ENCODE results near the gene GRIN2A.

GRIN2A gene

DNA sequence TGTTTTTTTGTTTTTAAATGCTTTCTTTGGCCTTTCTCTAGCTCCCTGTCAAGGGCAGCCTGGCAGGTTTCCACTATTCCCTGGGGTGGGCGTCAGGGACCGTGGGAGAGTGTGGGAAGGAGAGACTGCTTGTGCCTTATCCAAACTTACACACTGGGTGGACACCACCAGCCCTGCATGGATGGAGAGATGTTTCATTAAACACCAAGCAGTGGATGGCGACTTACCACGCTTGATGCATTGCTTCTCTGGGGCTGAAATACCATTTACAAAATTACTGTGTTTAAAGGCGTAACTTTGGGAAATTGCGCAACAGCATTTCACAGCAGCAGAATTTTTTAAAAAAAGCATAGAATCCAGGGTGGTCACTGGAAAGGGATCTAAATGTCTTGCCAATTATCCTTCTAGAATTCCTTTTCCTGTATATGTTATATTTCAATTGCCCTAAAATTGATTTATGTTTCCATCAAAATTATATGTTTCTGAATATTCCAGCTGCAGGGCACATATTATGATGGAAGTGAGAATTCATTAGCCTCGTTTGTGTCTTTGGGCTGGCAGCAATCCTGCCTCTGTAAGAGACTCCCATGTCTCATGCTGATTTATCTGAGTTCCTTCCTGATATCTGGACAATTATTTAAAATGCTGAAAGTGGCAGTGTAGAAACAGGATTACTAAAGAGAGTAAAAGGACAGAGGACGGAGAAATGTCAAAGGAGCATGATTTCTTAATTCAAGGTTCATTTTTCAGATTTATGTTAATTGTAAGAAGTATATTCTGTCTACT is 247.3 kb downstream of the GRIN2A start:
- Histone ChIP-seq H2BK120ac (ENCODE audit: low read depth, low read length) (no peak overlapping the region), H3K14ac (ENCODE audit: low read length in 2 of 2) (no peak overlapping the region), H2AK5ac (ENCODE audit: low read length, severe bottlenecking) (no peak overlapping the region), H3K23ac (ENCODE audit: low read length in 2 of 2) (no peak overlapping the region), H3K27me3 (ENCODE audit: control insufficient read depth in 1 of 2, insufficient read depth in 1 of 2, low read length in 2 of 2) (no peaks in the 10 kb centered on the region), H3K18ac (ENCODE audit: low read depth in 1 of 2, low read length in 2 of 2) (no peak overlapping the region), H2AFZ (ENCODE audit: low read depth, low read length) (no peak overlapping the region), H2BK5ac (ENCODE audit: low read depth, low read length, poor library complexity, severe bottlenecking) (no peak overlapping the region), H2BK12ac (ENCODE audit: low read length in 2 of 2) (no peak overlapping the region), H2BK15ac (ENCODE audit: low read depth, poor library complexity, severe bottlenecking) (no peak overlapping the region), H3K9ac (ENCODE audit: low read length) (no peak overlapping the region), H3K9me3 (ENCODE audit: control insufficient read depth, low read length) (no peaks in the 10 kb centered on the region), H3K4ac (ENCODE audit: low read depth in 1 of 2, low read length in 2 of 2) (no peak overlapping the region), H3K27ac (ENCODE audit: low read length, poor library complexity, severe bottlenecking) (no peak overlapping the region), H3K79me1 (replicated peaks; ENCODE audit: low read length, poor library complexity, severe bottlenecking) (no peaks in the 10 kb centered on the region), H4K91ac (ENCODE audit: low read length) (no peak overlapping the region), H3K4me2 (ENCODE audit: low read length, poor library complexity, severe bottlenecking) (no peak overlapping the region), H3K36me3 (ENCODE audit: control insufficient read depth in 1 of 2, insufficient read depth in 2 of 2, low read depth in 1 of 2, low read length in 2 of 2) (peaks cover 0 to 9% of the 10 kb centered on the region in 2 experiments), H4K8ac (ENCODE audit: low read length) (no peak overlapping the region), H3K4me1 (ENCODE audit: control insufficient read depth, insufficient read depth, low read depth, low read length) (no peaks in the 10 kb centered on the region), H3K4me3 (ENCODE audit: insufficient read depth in 1 of 2, low read depth in 1 of 2, low read length in 2 of 2) (no peak overlapping the region)
- WGBS = 82% methylated on average over 7 of the region's 8 CpGs
- no peak for DNase-seq

GRCh38 chr16:9932919-9933653 is 249.1 kb downstream of the GRIN2A start:
- H2BK15ac ChIP-seq (ENCODE audit: low read depth, poor library complexity, severe bottlenecking) = no peak overlapping the region
- H3K9me3 ChIP-seq (ENCODE audit: control insufficient read depth, low read length) = no peaks in the 10 kb centered on the region
- H2AK5ac ChIP-seq (ENCODE audit: low read length, severe bottlenecking) = no peak overlapping the region
- no peak overlapping the region for H3K4me3 ChIP-seq (ENCODE audit: insufficient read depth in 1 of 2, low read depth in 1 of 2, low read length in 2 of 2)
- H2BK5ac ChIP-seq (ENCODE audit: low read depth, low read length, poor library complexity, severe bottlenecking) = no peak overlapping the region
- no peak overlapping the region for H3K23ac ChIP-seq (ENCODE audit: low read length in 2 of 2)
- H3K4me2 ChIP-seq (ENCODE audit: low read length, poor library complexity, severe bottlenecking) = no peak overlapping the region
- H3K4me1 ChIP-seq (ENCODE audit: control insufficient read depth, insufficient read depth, low read depth, low read length) = no peaks in the 10 kb centered on the region
- H2AFZ ChIP-seq (ENCODE audit: low read depth, low read length) = no peak overlapping the region
- H3K14ac ChIP-seq (ENCODE audit: low read length in 2 of 2) = no peak overlapping the region
- no peak overlapping the region for H2BK120ac ChIP-seq (ENCODE audit: low read depth, low read length)
- no peak overlapping the region for H3K18ac ChIP-seq (ENCODE audit: low read depth in 1 of 2, low read length in 2 of 2)
- no peak overlapping the region for H4K8ac ChIP-seq (ENCODE audit: low read length)
- no peak overlapping the region for H3K9ac ChIP-seq (ENCODE audit: low read length)
- H3K4ac ChIP-seq (ENCODE audit: low read depth in 1 of 2, low read length in 2 of 2) = no peak overlapping the region
- peaks cover 0 to 7% of the 10 kb centered on the region in 2 experiments for H3K36me3 ChIP-seq (ENCODE audit: control insufficient read depth in 1 of 2, insufficient read depth in 2 of 2, low read depth in 1 of 2, low read length in 2 of 2)
- DNase-seq = no peak
- H3K79me1 ChIP-seq (replicated peaks; ENCODE audit: low read length, poor library complexity, severe bottlenecking) = no peaks in the 10 kb centered on the region
- H2BK12ac ChIP-seq (ENCODE audit: low read length in 2 of 2) = no peak overlapping the region
- no peak overlapping the region for H3K27ac ChIP-seq (ENCODE audit: low read length, poor library complexity, severe bottlenecking)
- WGBS = 65% methylated on average over 5 of the region's 5 CpGs
- H3K27me3 ChIP-seq (ENCODE audit: control insufficient read depth in 1 of 2, insufficient read depth in 1 of 2, low read length in 2 of 2) = no peaks in the 10 kb centered on the region
- H4K91ac ChIP-seq (ENCODE audit: low read length) = no peak overlapping the region

GRCh38 chr16:9932000-9932399 is 250.2 kb downstream of the GRIN2A start:
- no peak overlapping the region for H3K18ac ChIP-seq (ENCODE audit: low read depth in 1 of 2, low read length in 2 of 2)
- no peak overlapping the region for H3K4ac ChIP-seq (ENCODE audit: low read depth in 1 of 2, low read length in 2 of 2)
- no peak overlapping the region for H3K4me2 ChIP-seq (ENCODE audit: low read length, poor library complexity, severe bottlenecking)
- H3K4me1 ChIP-seq (ENCODE audit: control insufficient read depth, insufficient read depth, low read depth, low read length) = no peaks in the 10 kb centered on the region
- no peak overlapping the region for H4K91ac ChIP-seq (ENCODE audit: low read length)
- H2BK5ac ChIP-seq (ENCODE audit: low read depth, low read length, poor library complexity, severe bottlenecking) = no peak overlapping the region
- H3K79me1 ChIP-seq (replicated peaks; ENCODE audit: low read length, poor library complexity, severe bottlenecking) = no peaks in the 10 kb centered on the region
- H2BK120ac ChIP-seq (ENCODE audit: low read depth, low read length) = no peak overlapping the region
- H2BK15ac ChIP-seq (ENCODE audit: low read depth, poor library complexity, severe bottlenecking) = no peak overlapping the region
- no peaks in the 10 kb centered on the region for H3K27me3 ChIP-seq (ENCODE audit: control insufficient read depth in 1 of 2, insufficient read depth in 1 of 2, low read length in 2 of 2)
- no peak overlapping the region for H3K4me3 ChIP-seq (ENCODE audit: insufficient read depth in 1 of 2, low read depth in 1 of 2, low read length in 2 of 2)
- no peak overlapping the region for H3K9ac ChIP-seq (ENCODE audit: low read length)
- 80% methylated on average over 1 of the region's 1 CpG for WGBS
- H3K14ac ChIP-seq (ENCODE audit: low read length in 2 of 2) = no peak overlapping the region
- H3K27ac ChIP-seq (ENCODE audit: low read length, poor library complexity, severe bottlenecking) = no peak overlapping the region
- H4K8ac ChIP-seq (ENCODE audit: low read length) = no peak overlapping the region
- no peak overlapping the region for H3K23ac ChIP-seq (ENCODE audit: low read length in 2 of 2)
- DNase-seq = no peak
- H2BK12ac ChIP-seq (ENCODE audit: low read length in 2 of 2) = no peak overlapping the region
- H3K9me3 ChIP-seq (ENCODE audit: control insufficient read depth, low read length) = no peaks in the 10 kb centered on the region
- H2AK5ac ChIP-seq (ENCODE audit: low read length, severe bottlenecking) = no peak overlapping the region
- no peak overlapping the region for H2AFZ ChIP-seq (ENCODE audit: low read depth, low read length)
- H3K36me3 ChIP-seq (ENCODE audit: control insufficient read depth in 1 of 2, insufficient read depth in 2 of 2, low read depth in 1 of 2, low read length in 2 of 2) = no peaks in the 10 kb centered on the region

DNA sequence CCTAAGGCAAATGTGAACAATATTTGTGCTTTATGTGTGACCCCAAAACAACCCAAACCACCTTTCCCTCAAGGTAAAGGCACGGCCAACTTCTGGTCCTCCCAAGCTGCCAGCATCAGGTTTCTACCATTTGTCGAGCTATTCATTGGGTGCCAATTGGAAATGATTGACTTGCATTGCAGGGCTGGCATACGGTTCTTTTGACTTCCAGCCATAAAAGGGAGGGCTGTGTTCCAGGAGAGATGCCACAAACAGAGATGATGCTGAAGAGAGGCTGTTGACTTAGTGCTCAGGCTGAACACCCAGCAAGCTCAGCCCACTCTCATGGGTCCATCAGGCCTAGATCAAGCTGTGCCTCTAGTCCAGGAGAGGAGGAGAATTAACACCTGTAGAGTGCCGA is 252.4 kb downstream of the GRIN2A start:
- Histone ChIP-seq H3K4me1 (ENCODE audit: control insufficient read depth, insufficient read depth, low read depth, low read length) (no peaks in the 10 kb centered on the region), H2BK15ac (ENCODE audit: low read depth, poor library complexity, severe bottlenecking) (no peak overlapping the region), H3K36me3 (ENCODE audit: control insufficient read depth in 1 of 2, insufficient read depth in 2 of 2, low read depth in 1 of 2, low read length in 2 of 2) (no peaks in the 10 kb centered on the region), H3K9ac (ENCODE audit: low read length) (no peak overlapping the region), H3K27ac (ENCODE audit: low read length, poor library complexity, severe bottlenecking) (no peak overlapping the region), H3K23ac (ENCODE audit: low read length in 2 of 2) (no peak overlapping the region), H3K14ac (ENCODE audit: low read length in 2 of 2) (no peak overlapping the region), H2BK5ac (ENCODE audit: low read depth, low read length, poor library complexity, severe bottlenecking) (no peak overlapping the region), H4K91ac (ENCODE audit: low read length) (no peak overlapping the region), H3K18ac (ENCODE audit: low read depth in 1 of 2, low read length in 2 of 2) (no peak overlapping the region), H4K8ac (ENCODE audit: low read length) (no peak overlapping the region), H2AK5ac (ENCODE audit: low read length, severe bottlenecking) (no peak overlapping the region), H3K27me3 (ENCODE audit: control insufficient read depth in 1 of 2, insufficient read depth in 1 of 2, low read length in 2 of 2) (no peaks in the 10 kb centered on the region), H2AFZ (ENCODE audit: low read depth, low read length) (no peak overlapping the region), H2BK120ac (ENCODE audit: low read depth, low read length) (no peak overlapping the region), H3K4me2 (ENCODE audit: low read length, poor library complexity, severe bottlenecking) (no peak overlapping the region), H2BK12ac (ENCODE audit: low read length in 2 of 2) (no peak overlapping the region), H3K4me3 (ENCODE audit: insufficient read depth in 1 of 2, low read depth in 1 of 2, low read length in 2 of 2) (no peak overlapping the region), H3K4ac (ENCODE audit: low read depth in 1 of 2, low read length in 2 of 2) (no peak overlapping the region), H3K79me1 (replicated peaks; ENCODE audit: low read length, poor library complexity, severe bottlenecking) (no peaks in the 10 kb centered on the region), H3K9me3 (ENCODE audit: control insufficient read depth, low read length) (no peaks in the 10 kb centered on the region)
- WGBS = 62% methylated on average over 4 of the region's 4 CpGs
- DNase-seq = no peak
